Trophoblast cell (in vitro differentiated cells and primary cell): ENCODE data around the gene IGSF8.

Source experiments
- DNase-seq, 2 donors: peaks; one replicate each; pipeline ENCODE4 v3.0.0-alpha.2; 2016
- H2AFZ ChIP-seq: 2 replicates; pipeline ENCODE4 v1.6.1; 2013; ENCODE audit warnings: low read length, moderate library complexity, mild to moderate bottlenecking; ENCODE audit not compliant: insufficient read depth, poor library complexity
- H2AK5ac ChIP-seq: 2 replicates; pipeline ENCODE4 v1.6.1; 2013; ENCODE audit warnings: mild to moderate bottlenecking, low read length
- H2BK120ac ChIP-seq: 2 replicates; pipeline ENCODE4 v1.6.1; 2013; ENCODE audit warnings: low read length, mild to moderate bottlenecking, moderate library complexity; ENCODE audit not compliant: insufficient read depth, poor library complexity
- H2BK12ac ChIP-seq: 2 replicates; pipeline ENCODE4 v1.6.1; 2013; ENCODE audit warnings: mild to moderate bottlenecking, low read length, moderate library complexity
- H2BK5ac ChIP-seq: 2 replicates; pipeline ENCODE4 v1.6.1; 2013; ENCODE audit warnings: low read length, low read depth, moderate library complexity, mild to moderate bottlenecking; ENCODE audit not compliant: poor library complexity
- H3K14ac ChIP-seq: 2 replicates; pipeline ENCODE4 v1.6.1; 2013; ENCODE audit warnings: mild to moderate bottlenecking, low read length
- H3K18ac ChIP-seq: 2 replicates; pipeline ENCODE4 v1.6.1; 2013; ENCODE audit warnings: mild to moderate bottlenecking, low read length
- H3K23ac ChIP-seq: 2 replicates; pipeline ENCODE4 v1.6.1; 2013; ENCODE audit warnings: low read length
- H3K27ac ChIP-seq: 2 replicates; pipeline ENCODE4 v1.5.1; 2013; ENCODE audit warnings: low read depth, mild to moderate bottlenecking, inconsistent platforms, low read length, moderate library complexity
- H3K27me3 ChIP-seq: 2 replicates; pipeline ENCODE4 v1.6.1; 2013; ENCODE audit warnings: inconsistent platforms, mild to moderate bottlenecking, low read length, moderate library complexity; ENCODE audit not compliant: insufficient read depth
- H3K36me3 ChIP-seq, 2 experiments: 1 replicate in 1 of 2; 2 replicates in 1 of 2; pipeline ENCODE4 v1.6.1; 2013; ENCODE audit warnings: low read length in 2 of 2, mild to moderate bottlenecking in 2 of 2, moderate library complexity in 1 of 2; ENCODE audit not compliant: insufficient read depth in 2 of 2, control insufficient read depth in 1 of 2
- H3K4ac ChIP-seq: 2 replicates; pipeline ENCODE4 v1.6.1; 2013; ENCODE audit warnings: low read depth, mild to moderate bottlenecking, low read length, moderate library complexity
- H3K4me1 ChIP-seq, 2 experiments: 1 replicate in 1 of 2; 2 replicates in 1 of 2; pipeline ENCODE4 v1.6.1; 2013; ENCODE audit warnings: low read length in 2 of 2, mild to moderate bottlenecking in 2 of 2, moderate library complexity in 1 of 2; ENCODE audit not compliant: insufficient read depth in 2 of 2, control insufficient read depth in 1 of 2
- H3K4me2 ChIP-seq: 2 replicates; pipeline ENCODE4 v1.6.1; 2013; ENCODE audit warnings: inconsistent platforms, mild to moderate bottlenecking, low read length, moderate library complexity
- H3K4me3 ChIP-seq: 2 replicates; pipeline ENCODE4 v1.5.1; 2013; ENCODE audit warnings: mild to moderate bottlenecking, low read depth, low read length, inconsistent platforms
- H3K79me1 ChIP-seq: one replicate; pipeline ENCODE4 v1.6.1; 2013; ENCODE audit warnings: low read length
- H3K79me2 ChIP-seq: 2 replicates; pipeline ENCODE4 v1.6.1; 2013; ENCODE audit warnings: low read length, mild to moderate bottlenecking; ENCODE audit not compliant: control insufficient read depth, insufficient read depth, poor library complexity
- H3K9ac ChIP-seq: 2 replicates; pipeline ENCODE4 v1.6.1; 2013; ENCODE audit warnings: mild to moderate bottlenecking, low read length
- H3K9me3 ChIP-seq: 2 replicates; pipeline ENCODE4 v1.6.1; 2013; ENCODE audit warnings: low read depth, mild to moderate bottlenecking, control low read depth, inconsistent platforms, low read length; ENCODE audit not compliant: insufficient read depth
- H4K12ac ChIP-seq: 2 replicates; pipeline ENCODE4 v1.6.1; 2013; ENCODE audit warnings: low read depth, mild to moderate bottlenecking, low read length, moderate library complexity
- H4K8ac ChIP-seq: 2 replicates; pipeline ENCODE4 v1.6.1; 2013; ENCODE audit warnings: low read depth, mild to moderate bottlenecking, low read length, moderate library complexity
- H4K91ac ChIP-seq: one replicate; pipeline ENCODE4 v1.6.1; 2013; ENCODE audit warnings: low read depth, mild to moderate bottlenecking, low read length, moderate library complexity
- WGBS: extraction: QIAGEN DNeasy Blood & Tissue Kit; methylation state at CpG from one replicate; pipeline ENCODE4 v1.1.7; 2013; ENCODE audit warnings: missing lambda C conversion rate; ENCODE audit not compliant: insufficient read length, insufficient coverage; ENCODE audit errors: extremely low coverage; 5-methylcytosine and 5-hydroxymethylcytosine counted together

The IGSF8 gene

DNA sequence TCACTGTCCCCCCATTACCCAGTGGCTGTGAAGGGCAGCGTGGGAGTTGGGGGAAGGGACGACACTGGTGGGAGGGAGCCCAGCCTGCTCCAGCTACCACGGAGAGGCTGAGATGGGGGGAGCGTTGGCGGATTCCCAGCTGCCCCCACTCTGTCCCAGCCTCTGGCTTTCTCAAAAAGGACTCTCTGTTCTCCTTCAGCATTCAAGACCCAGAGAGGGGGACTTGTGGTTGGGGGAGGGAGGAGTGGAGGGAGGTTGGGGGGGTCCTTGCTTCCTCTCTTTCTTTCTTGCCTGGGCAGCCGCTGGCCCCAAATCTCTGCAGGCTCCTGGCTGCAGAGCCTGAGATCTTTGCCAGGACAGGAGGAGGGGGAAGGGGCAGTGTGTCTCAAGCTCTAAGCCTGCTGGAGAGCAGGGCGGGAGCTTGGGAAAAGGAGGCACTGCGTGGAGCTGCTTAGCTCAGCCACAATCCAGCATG lies 19.3 kb upstream of the IGSF8 start:
- H3K4me1 ChIP-seq, result no peaks in the 10 kb centered on the region
- H2AK5ac ChIP-seq, result no peak overlapping the region
- H2BK120ac ChIP-seq, result no peak overlapping the region
- no peak overlapping the region for H3K27ac ChIP-seq
- no peak overlapping the region for H2BK12ac ChIP-seq
- no peaks in the 10 kb centered on the region for H3K79me2 ChIP-seq
- no peak overlapping the region for H3K14ac ChIP-seq
- no peak overlapping the region for H2AFZ ChIP-seq
- DNase-seq, result no peak
- H3K18ac ChIP-seq, result no peak overlapping the region
- no peaks in the 10 kb centered on the region for H3K27me3 ChIP-seq
- H3K9me3 ChIP-seq, result no peaks in the 10 kb centered on the region
- no peak overlapping the region for H3K4me2 ChIP-seq
- no peak overlapping the region for H4K12ac ChIP-seq
- H4K91ac ChIP-seq, result no peak overlapping the region
- no peaks in the 10 kb centered on the region for H3K79me1 ChIP-seq
- no peak overlapping the region for H3K4me3 ChIP-seq
- H4K8ac ChIP-seq, result no peak overlapping the region
- H3K23ac ChIP-seq, result no peak overlapping the region
- WGBS, result no CpG with 5 or more reads among the region's 8 CpGs
- H3K4ac ChIP-seq, result no peak overlapping the region
- no peaks in the 10 kb centered on the region for H3K36me3 ChIP-seq
- H2BK5ac ChIP-seq, result no peak overlapping the region
- H3K9ac ChIP-seq, result no peak overlapping the region

DNA sequence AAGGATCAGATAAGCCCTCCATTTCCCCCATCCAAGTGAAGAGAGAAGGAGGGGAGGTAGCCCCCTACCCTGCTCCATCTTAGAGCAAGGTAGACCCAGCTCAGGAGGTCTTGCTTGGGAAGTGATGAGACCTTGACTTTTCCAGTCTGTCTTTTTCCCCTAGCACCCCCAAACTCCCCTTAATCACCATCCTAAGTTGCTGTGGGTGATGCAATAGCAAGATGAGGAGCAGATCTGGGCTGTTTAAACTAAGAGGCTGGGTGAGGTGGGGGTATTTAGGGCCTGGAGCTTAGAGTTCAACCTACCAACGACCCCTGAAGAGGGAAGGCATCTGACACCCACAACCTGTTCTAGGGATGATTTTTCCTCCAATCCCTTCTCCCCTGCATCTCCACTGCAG lies 18.9 kb upstream of the IGSF8 start:
- H2AFZ ChIP-seq, result no peak overlapping the region
- no CpG with 5 or more reads among the region's 1 CpG for WGBS

DNA sequence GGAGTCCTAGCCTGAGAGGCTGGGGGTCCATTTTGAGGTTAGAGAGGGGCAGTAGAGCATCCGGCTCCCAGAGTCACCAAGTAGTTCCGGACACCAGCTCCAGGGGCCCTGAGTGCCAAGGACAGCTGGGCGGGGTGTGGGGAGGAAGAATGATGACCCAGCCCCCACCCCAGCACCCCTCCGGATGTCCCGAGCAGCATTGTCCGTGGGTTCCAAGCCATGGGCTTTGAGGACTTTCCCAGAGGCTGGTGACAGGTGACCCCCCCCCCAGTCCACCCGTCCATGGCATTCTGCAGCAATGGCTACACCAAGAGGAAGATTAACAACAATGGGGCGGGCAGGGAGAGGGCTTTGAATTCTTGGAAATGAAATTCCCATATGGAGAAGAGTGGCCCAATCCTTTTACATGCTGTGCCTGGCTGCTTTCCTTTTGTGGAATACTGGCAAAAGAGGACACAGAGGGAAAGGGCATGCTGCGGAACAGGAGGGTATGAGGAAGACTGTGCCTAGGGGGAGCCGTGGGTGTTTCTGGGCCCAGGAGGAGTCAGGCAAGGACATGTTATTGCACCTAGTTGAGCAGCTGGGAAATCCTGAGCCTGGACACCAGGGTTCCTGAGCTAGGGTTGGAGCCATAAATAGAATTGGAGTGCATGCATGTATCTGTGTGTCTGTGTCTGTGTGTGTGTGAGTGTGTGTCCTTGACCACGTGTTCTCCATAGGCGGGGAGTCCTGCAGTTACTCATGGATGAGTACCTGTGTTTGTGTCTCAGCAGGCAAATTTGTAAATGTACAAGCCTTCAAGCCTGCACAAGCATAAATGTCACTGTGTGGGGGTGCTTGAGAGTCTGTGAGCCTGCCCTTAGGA lies 18.1 kb upstream of the IGSF8 start:
- no peaks in the 10 kb centered on the region for H3K79me2 ChIP-seq
- H4K12ac ChIP-seq, result no peak overlapping the region
- no peaks in the 10 kb centered on the region for H3K27me3 ChIP-seq
- H3K4me3 ChIP-seq, result no peak overlapping the region
- no peak overlapping the region for H3K18ac ChIP-seq
- H3K9ac ChIP-seq, result no peak overlapping the region
- H2AK5ac ChIP-seq, result no peak overlapping the region
- no peak overlapping the region for H3K27ac ChIP-seq
- DNase-seq, result no peak
- no peak overlapping the region for H2BK5ac ChIP-seq
- no peak overlapping the region for H4K91ac ChIP-seq
- H2BK120ac ChIP-seq, result no peak overlapping the region
- no peak overlapping the region for H2AFZ ChIP-seq
- H4K8ac ChIP-seq, result no peak overlapping the region
- H3K14ac ChIP-seq, result no peak overlapping the region
- WGBS, result no CpG with 5 or more reads among the region's 12 CpGs
- H3K36me3 ChIP-seq, result no peaks in the 10 kb centered on the region
- no peaks in the 10 kb centered on the region for H3K79me1 ChIP-seq
- H3K4me1 ChIP-seq, result no peaks in the 10 kb centered on the region
- peaks cover 3% of the 10 kb centered on the region for H3K9me3 ChIP-seq
- no peak overlapping the region for H3K4me2 ChIP-seq
- no peak overlapping the region for H3K23ac ChIP-seq
- H3K4ac ChIP-seq, result no peak overlapping the region
- H2BK12ac ChIP-seq, result no peak overlapping the region

More for the DNA sequence above, 18.9 kb upstream of the IGSF8 start:
- Histone ChIP-seq H3K14ac (no peak overlapping the region), H3K27ac (no peak overlapping the region), H3K36me3 (no peaks in the 10 kb centered on the region), H2AK5ac (no peak overlapping the region), H2BK120ac (no peak overlapping the region), H3K79me2 (no peaks in the 10 kb centered on the region), H3K4me1 (no peaks in the 10 kb centered on the region), H3K4ac (no peak overlapping the region), H3K9me3 (peaks cover 3% of the 10 kb centered on the region), H2BK5ac (no peak overlapping the region), H3K27me3 (no peaks in the 10 kb centered on the region), H3K79me1 (no peaks in the 10 kb centered on the region), H4K12ac (no peak overlapping the region), H2BK12ac (no peak overlapping the region), H4K91ac (no peak overlapping the region), H3K4me2 (no peak overlapping the region), H3K9ac (no peak overlapping the region), H3K4me3 (no peak overlapping the region), H3K18ac (no peak overlapping the region), H3K23ac (no peak overlapping the region), H4K8ac (no peak overlapping the region)
- DNase-seq, result no peak

DNA sequence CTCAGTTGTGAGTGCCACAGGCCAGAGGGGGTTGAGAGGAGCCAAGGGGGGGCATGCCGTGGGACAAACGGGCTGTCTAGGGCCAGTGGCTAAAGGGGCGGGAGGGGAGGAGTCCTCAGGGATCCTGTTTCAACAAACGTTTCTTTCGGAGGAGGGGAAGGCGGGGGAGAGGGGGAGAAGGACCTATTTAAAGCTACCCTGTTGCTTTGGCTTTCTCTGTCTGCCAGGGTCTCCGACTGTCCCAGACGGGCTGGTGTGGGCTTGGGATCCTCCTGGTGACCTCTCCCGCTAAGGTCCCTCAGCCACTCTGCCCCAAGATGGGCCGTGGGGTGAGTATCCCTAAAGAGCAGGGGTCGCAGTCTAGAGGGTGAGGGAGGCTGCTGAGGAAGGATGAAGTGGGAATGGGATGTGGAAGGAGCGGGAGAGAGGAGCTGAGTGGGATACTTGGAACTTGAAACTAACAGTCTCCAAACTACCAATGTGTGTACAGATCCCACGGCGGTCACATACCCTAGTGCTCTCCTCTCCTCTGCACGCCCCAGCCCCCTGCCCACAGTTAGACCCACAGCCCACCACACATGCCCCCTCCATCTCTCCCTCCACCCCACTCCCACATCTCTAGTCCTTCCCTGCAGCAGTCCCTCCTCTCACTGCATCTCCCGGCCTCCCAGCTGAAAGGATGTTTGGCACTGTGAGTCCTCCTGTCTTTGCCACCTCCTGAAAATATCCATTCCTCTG lies 17.3 kb upstream of the IGSF8 start, which contains the start of gene ATP1A2:
ATP1A2 (plus strand) TSS at position 215 of the 738 bp plus-strand sequence; CDS start at position 318, 103 bp downstream.
- no peak within 1 kb of the TSS for H3K4ac ChIP-seq
- H3K9me3 ChIP-seq, result peaks cover 3% of the 10 kb centered on the region
- H3K9ac ChIP-seq, result no peak within 1 kb of the TSS
- no peak within 1 kb of the TSS for H3K23ac ChIP-seq
- H3K14ac ChIP-seq, result no peak within 1 kb of the TSS
- H2AFZ ChIP-seq, result no peak within 1 kb of the TSS
- no peak within 1 kb of the TSS for H4K12ac ChIP-seq
- H3K79me1 ChIP-seq, result no peaks in the 10 kb centered on the region
- DNase-seq, result no peak
- H3K27ac ChIP-seq, result no peak within 1 kb of the TSS
- no peak within 1 kb of the TSS for H2BK120ac ChIP-seq
- no CpG with 5 or more reads among the region's 16 CpGs for WGBS
- no peak within 1 kb of the TSS for H2BK12ac ChIP-seq
- no peak within 1 kb of the TSS for H3K4me3 ChIP-seq
- no peaks in the 10 kb centered on the region for H3K79me2 ChIP-seq
- H2AK5ac ChIP-seq, result no peak within 1 kb of the TSS
- no peaks in the 10 kb centered on the region for H3K4me1 ChIP-seq
- no peaks in the 10 kb centered on the region for H3K36me3 ChIP-seq
- H3K27me3 ChIP-seq, result no peaks in the 10 kb centered on the region
- H2BK5ac ChIP-seq, result no peak within 1 kb of the TSS
- no peak within 1 kb of the TSS for H3K18ac ChIP-seq
- no peak within 1 kb of the TSS for H4K8ac ChIP-seq
- no peak within 1 kb of the TSS for H4K91ac ChIP-seq
- no peak within 1 kb of the TSS for H3K4me2 ChIP-seq
